Measurements from ENCODE around the gene CFAP99.

The CFAP99 gene

DNA sequence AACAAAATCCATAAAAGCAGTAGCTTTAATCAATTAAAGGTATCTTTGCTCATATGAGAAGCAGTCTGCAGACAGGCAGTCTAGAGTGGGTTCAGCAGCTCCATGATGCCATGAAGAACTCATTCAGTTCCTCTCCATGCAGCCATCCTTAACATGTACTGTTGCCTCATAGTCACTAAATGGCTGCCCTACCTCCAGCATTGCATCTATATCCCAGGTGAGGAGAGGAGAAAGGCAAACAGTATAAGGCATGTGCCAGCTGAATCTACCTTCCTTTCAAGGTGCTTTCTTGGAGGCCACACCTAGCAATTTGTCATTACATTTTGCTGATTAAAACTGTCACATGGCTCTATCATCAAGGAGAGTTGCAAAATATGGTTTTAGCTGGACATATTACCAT, 13.2 kb downstream of the CFAP99 start:
- no peak for DNase-seq

GRCh38 chr4:2432991-2433530, 14.3 kb downstream of the CFAP99 start:
- no peak for DNase-seq

GRCh38 chr4:2433609-2434350, 15.0 kb downstream of the CFAP99 start:
- no peak for DNase-seq

GRCh38 chr4:2434420-2434819, 15.7 kb downstream of the CFAP99 start:
- DNase-seq = no peak

DNA sequence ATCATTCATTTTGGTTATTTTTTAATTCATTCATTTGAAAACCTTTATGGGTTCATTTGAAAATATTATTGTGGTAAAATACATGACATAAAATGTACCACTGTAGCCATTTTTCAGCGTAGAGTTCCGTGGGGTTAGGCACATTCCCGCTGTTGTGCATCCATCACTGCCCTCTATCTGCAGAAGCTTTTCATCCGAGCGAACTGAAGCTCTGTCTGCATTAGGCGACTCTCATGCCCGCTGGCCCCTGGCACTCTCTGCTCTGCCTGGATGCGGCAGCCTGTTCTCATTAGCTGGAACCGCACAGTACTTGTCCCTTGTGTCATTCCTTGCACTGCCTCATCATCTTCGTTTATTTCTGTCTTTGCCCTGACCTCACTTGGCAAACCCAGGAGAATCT, 17.5 kb downstream of the CFAP99 start:
- no peak for DNase-seq

- no peak for DNase-seq
These were observed 18.2 kb downstream of the CFAP99 start for GRCh38 chr4:2436761-2437474.

DNA sequence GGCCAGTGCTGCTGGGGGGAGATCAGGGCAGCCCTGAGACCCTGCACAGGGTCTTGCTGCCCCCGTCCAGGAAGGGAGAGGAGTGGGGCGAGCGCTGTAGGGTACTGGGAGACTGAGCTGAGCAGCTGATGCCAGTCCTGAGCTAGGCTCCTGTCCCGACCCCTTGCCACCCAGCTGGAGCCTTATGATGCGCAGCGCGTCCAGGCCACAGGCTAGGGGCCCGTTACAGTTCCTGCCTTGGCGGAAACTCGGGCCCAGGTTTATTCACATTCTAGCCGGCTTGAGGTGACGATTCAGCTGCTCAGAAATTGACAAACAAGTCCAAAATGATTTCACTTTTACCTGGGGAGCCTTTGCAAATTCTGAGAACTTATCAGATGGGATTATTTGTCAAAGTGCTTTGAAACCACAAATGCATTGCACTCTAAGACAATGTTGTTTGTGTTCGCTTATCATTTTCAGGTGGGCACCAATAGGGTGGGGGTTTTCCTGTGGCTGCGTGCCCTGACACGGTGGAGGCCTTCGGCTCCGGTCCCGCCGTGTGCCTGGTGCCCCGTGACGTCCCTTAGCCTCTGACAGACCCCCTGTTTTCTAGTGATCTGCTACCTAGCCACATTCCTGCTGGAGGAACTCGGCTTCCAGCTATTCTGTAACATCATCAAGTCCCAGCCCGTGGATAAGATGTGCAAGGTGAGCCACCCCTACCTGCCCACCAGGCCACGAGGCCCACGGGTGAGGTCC, 18.9 kb downstream of the CFAP99 start:
- DNase-seq = no peak

- no peak for DNase-seq
These were observed 20.3 kb downstream of the CFAP99 start for GRCh38 chr4:2438822-2439718.

GRCh38 chr4:2441393-2442174, 22.8 kb downstream of the CFAP99 start:
- DNase-seq = peak; percentile 77 to 78

DNA sequence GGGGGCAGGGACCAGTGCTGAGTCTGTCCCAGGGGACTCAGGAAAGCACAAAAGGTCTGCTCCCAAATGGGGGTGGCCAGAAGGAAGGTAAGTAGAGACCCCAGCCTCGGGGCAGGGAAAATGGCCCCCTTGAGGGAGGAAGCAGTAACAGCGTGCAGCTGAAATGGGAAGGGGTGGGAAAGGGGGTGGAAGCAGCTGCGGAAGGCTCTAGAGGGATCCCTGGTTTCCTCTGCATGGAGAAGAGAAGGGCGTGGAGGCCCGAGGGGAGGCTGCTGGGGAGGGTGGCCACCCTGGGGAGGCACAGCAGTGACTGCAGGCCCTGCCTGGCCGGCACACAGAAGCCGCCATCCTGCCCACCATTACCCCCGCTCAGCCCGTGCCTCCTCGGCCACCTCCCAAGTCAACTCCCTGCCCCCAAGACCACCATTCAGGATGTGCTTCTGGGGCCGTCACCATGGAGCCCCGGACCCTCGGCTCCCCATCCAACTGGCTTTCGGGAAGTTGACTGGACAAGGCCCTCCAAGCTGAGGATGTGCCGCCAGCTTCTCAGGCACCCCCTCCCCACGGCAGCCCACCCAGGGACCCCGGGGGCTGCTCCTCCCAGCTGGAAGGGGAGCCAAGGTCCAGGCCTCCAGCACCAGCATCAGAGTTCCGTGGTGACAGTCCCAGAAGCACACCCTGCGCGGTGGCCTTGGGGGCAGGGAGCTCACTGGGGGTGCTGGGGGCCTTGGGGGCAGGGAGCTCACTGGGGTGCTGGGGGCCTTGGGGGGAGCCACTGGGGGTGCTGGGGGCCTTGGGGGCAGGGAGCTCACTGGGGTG, 23.6 kb downstream of the CFAP99 start:
- DNase-seq = no peak

GRCh38 chr4:2443061-2443730, 24.4 kb downstream of the CFAP99 start:
- no peak for DNase-seq

DNA sequence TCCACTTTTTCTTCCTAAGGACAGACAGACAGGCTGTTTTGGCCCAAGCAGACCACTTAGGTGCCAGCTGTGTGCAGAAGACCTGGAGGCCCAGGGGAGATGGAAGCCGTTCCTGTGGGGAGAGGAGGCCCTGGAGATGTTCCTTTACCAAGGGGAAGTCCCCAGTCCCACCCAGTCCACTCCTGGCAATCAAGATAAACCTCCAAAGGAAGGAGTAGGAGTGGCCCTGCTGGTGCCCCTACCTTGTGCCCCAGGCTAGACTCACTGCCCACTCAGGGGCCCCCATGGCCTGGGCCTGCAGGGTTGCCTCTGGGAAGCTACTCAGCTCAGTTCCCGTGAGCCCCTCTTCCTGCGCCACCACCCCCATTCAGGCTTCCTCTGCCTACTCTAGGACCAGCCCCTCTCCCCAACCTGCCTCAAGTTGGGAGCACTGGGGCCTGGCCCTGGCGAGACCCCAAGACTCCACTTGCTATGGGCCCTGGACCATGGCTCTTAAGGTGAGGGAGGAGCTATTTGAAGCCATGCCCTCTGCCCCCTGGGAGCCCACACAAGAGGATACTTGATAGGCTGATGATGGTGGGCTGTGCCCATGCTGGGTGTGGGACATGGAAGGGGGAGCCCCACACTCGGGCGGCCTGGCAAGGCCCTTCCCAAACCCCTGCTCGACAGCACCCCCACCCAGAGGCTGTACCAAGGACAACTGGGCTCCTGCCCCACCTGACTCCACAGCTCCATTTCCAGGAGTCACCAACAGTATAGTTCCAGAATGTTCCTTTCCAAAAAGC, 25.4 kb downstream of the CFAP99 start:
- no peak for DNase-seq

DNA sequence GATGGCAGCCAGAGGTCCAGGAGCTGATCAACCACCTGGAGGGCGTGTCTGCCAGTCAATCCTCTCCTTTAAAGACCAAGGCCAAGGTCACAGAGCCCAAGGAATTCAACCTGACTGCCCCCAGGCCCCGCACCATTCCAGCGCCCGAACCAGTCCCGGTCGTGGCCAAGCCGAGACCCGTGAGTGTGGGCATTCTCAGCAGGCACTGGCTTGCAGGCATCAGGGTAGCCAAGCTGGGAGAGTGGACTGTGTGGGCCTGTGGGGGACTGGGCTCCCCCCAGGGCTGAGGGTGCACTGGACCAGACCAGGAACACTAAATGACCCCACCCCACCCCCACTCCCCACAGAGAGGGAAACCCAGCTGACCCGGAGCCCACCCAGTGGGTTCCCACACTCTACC, 26.4 kb downstream of the CFAP99 start:
- DNase-seq = no peak

- no peak for DNase-seq
These were observed 26.8 kb downstream of the CFAP99 start for GRCh38 chr4:2445571-2445970.

DNA sequence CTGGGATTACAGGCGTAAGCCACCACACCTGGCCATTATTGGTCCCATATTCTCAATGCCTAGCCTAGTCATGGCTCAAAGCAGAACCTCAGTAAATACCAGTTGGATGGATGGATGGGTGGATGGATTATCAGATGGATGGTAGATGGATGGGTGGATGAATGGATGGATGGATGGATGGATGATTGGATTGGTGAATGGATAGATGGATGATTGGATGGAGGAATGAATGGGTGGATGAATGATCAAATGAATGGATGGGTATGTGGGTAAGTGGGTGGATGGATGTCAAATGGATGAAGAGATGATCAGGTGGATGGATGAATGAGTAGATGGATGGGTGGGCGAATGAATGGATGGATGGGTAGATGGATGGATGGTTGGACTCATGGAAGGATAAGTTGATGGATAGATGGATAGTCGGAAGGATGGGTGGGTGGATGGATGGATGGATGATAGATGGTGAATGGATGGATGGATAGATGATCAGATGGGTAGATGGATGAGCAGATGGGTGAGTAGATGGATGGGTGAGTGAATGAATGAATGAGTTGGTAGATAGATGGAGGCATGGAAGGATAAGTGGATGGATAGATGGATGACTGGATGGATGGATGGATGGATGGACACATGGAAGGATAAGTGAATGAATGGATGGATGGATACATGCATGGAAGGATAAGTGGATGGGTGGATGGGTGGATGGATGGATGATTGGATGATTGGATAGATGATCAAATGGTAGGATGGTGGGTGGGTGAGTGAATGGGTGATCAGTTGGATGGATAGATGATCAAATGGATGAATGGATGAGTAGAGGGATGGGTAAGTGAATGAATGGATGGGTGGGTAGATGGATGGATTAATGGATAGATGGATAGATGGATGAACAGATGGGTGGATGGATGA, 28.2 kb downstream of the CFAP99 start:
- DNase-seq = no peak

DNA sequence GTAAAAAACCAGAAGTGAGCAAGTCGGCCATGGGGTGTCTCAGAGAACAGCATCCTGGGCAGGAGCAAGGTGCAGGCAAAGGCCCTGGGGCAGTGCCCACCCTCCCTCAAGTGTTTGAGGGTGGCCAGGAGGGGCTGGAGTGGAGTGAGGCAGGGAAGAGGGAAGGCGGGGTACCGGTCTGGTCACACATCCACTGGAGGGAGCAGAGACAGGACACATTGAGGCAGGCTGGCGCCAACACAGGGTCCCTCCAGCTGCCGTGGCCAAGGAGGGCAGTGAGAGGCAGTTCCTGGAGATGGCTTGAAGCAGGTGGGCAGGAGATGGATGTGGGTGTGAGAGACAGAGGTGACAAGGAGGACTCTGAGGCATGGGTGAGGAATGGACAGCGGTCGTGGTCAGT, 29.8 kb downstream of the CFAP99 start:
- no peak for DNase-seq

GRCh38 chr4:2449051-2449450, 30.3 kb downstream of the CFAP99 start:
- no peak for DNase-seq
